HepG2 (cell line): ENCODE data around the gene HSD17B8. TPM values are rescaled to one million over a fixed set of nuclear protein-coding genes. Genes with fewer than 3 reads are reported as not detected.

ENCODE experiments used
- ARNTL ChIP-seq: sonication (generic); formaldehyde crosslinking; IDR thresholded peaks from 2 replicates; pipeline ENCODE4 v1.4.0; 2020; ENCODE audit warnings: mild to moderate bottlenecking, missing genetic modification reagents
- CEBPZ ChIP-seq: IDR thresholded peaks from 2 replicates; pipeline ENCODE4 v1.6.1; 2012; ENCODE audit warnings: low read length, improper control_type of control experiment
- DRAP1 ChIP-seq: IDR thresholded peaks from 2 replicates; pipeline ENCODE4 v1.6.1; 2016; ENCODE audit warnings: missing genetic modification reagents, missing compliant biosample characterization
- IKZF1 ChIP-seq: fragments of 450-650 bp; IDR thresholded peaks from 2 replicates; pipeline ENCODE4 v1.7.1; 2016
- JUNB ChIP-seq: sonication (generic); formaldehyde crosslinking; IDR thresholded peaks from 2 replicates; pipeline ENCODE4 v1.8.0; 2022; ENCODE audit warnings: missing genetic modification reagents, mild to moderate bottlenecking, borderline replicate concordance
- MNT ChIP-seq: fragments of 450-650 bp; IDR thresholded peaks from 2 replicates; pipeline ENCODE4 v1.6.1; 2016
- MXI1 ChIP-seq: IDR thresholded peaks from 3 replicates; pipeline ENCODE4 v1.6.1; 2012; ENCODE audit warnings: low read depth, low read length, inconsistent platforms, borderline replicate concordance
- SNAPC4 ChIP-seq: sonication (generic); formaldehyde crosslinking; IDR thresholded peaks from 2 replicates; pipeline ENCODE4 v1.4.0; 2020; ENCODE audit warnings: mild to moderate bottlenecking, missing genetic modification reagents
- STAG1 ChIP-seq: sonication (generic); formaldehyde crosslinking; IDR thresholded peaks from 2 replicates; pipeline ENCODE4 v1.4.0; 2020; ENCODE audit warnings: missing genetic modification reagents
- STAT5B ChIP-seq: sonication (generic); formaldehyde crosslinking; IDR thresholded peaks from 2 replicates; pipeline ENCODE4 v1.4.0; 2020; ENCODE audit warnings: missing genetic modification reagents
- TBX2 ChIP-seq: sonication (generic); formaldehyde crosslinking; IDR thresholded peaks from 2 replicates; pipeline ENCODE4 v1.5.0; 2020; ENCODE audit warnings: missing genetic modification reagents, mild to moderate bottlenecking, borderline replicate concordance
- ZBTB14 ChIP-seq: sonication (generic); formaldehyde crosslinking; IDR thresholded peaks from 2 replicates; pipeline ENCODE4 v1.4.0; 2020; ENCODE audit warnings: missing genetic modification reagents
- ZIK1 ChIP-seq: sonication (generic); formaldehyde crosslinking; IDR thresholded peaks from 2 replicates; pipeline ENCODE4 v1.5.0; 2020; ENCODE audit warnings: mild to moderate bottlenecking, low read depth, missing genetic modification reagents, borderline replicate concordance
- ZNF230 ChIP-seq: sonication (generic); formaldehyde crosslinking; IDR thresholded peaks from 2 replicates; pipeline ENCODE4 v1.4.0; 2020; ENCODE audit warnings: mild to moderate bottlenecking, missing genetic modification reagents
- ZNF510 ChIP-seq: sonication (generic); formaldehyde crosslinking; IDR thresholded peaks from 2 replicates; pipeline ENCODE4 v1.4.0; 2020; ENCODE audit warnings: low read depth, mild to moderate bottlenecking, missing genetic modification reagents
- ZNF558 ChIP-seq: sonication (generic); formaldehyde crosslinking; IDR thresholded peaks from 2 replicates; pipeline ENCODE4 v1.9.0; 2022; ENCODE audit warnings: mild to moderate bottlenecking, missing genetic modification reagents, borderline replicate concordance
- ZNF562 ChIP-seq: sonication (generic); formaldehyde crosslinking; IDR thresholded peaks from 2 replicates; pipeline ENCODE4 v1.8.0; 2022; ENCODE audit warnings: missing genetic modification reagents, borderline replicate concordance
- ZNF572 ChIP-seq: sonication (generic); formaldehyde crosslinking; IDR thresholded peaks from 2 replicates; pipeline ENCODE4 v1.5.1; 2020; ENCODE audit warnings: mild to moderate bottlenecking, missing genetic modification reagents
- polyA plus RNA-seq, 8 experiments: library from polyadenylated mRNA; depleted of rRNA in 3 of 8; stranded (reverse) in 7 of 8; unstranded in 1 of 8; fragments of >200 nt; fragmentation: Illumina TruSeq in 4 of 8; extraction: Trizol in 4 of 8; gene quantifications; 2 replicates each; pipeline versions ENCODE4 v1.2.1 to v1.2.3, GENCODE V29; 2011 to 2016; ENCODE audit warnings: low read depth in 4 of 8, missing spikeins in 1 of 8, mixed read lengths in 1 of 8; ENCODE audit not compliant: insufficient read depth in 1 of 8
- total RNA-seq, 5 experiments: library from RNA; depleted of rRNA; stranded (reverse); fragments of >200 nt; fragmentation: Illumina TruSeq; extraction: Trizol; gene quantifications; 2 replicates each; pipeline ENCODE4 v1.2.3, GENCODE V29; 2016; ENCODE audit warnings: low read depth in 1 of 5

The HSD17B8 gene
- total and polyA plus RNA-seq, 2 of the 13 experiments (the other 11 are each of a cell fraction or from before 2014, with no cell fraction given), result 12.6 to 20.1 TPM

DNA sequence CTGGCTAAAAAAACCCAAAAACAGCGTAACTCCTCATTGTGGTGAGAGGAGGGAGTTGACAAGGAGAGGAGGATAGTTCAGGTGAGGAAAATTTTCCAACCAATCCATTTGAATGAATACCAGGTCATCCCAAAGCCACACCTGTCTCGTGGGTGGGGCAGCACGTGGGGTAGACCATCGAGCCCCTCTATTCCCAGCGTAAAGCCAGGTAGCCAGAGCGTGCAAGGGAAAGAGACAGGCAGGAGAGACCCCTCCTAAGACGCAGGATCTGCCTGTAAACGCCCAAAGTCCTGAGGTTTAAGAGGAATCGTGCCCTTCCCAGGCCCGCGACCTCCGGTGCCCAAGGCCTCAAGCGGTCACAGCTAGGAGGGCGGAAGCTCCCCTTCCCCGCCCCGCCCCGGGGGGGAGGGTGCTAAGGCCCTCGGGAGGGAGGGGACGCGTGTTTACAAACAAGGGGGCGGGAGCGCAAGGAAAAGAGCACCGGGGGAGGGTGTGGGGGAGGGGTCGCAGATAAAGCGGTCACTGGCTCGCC is 4.7 kb upstream of the HSD17B8 start (continued):
- no peak for TF ChIP-seq ZBTB14
- TF ChIP-seq ARNTL, result peak; percentile 90
- TF ChIP-seq CEBPZ, result no peak
- TF ChIP-seq STAG1 (CRISPR knock-in tag), result no peak
- no peak for TF ChIP-seq ZNF510 (CRISPR knock-in tag)
- peak; percentile 65; the same call in 1 of the 3 replicates for TF ChIP-seq MXI1
- peak; percentile 73; the same call in 1 of the 2 replicates for TF ChIP-seq TBX2 (CRISPR knock-in tag)
- TF ChIP-seq ZIK1 (CRISPR knock-in tag), result peak; percentile 26; the same call in 1 of the 2 replicates
- TF ChIP-seq JUNB (CRISPR knock-in tag), result no peak
- no peak for TF ChIP-seq IKZF1
- TF ChIP-seq ZNF558 (CRISPR knock-in tag), result no peak
- no peak for TF ChIP-seq SNAPC4 (CRISPR knock-in tag)
- no peak for TF ChIP-seq ZNF562 (CRISPR knock-in tag)
- TF ChIP-seq ZNF572 (CRISPR knock-in tag), result peak; percentile 65; the same call in 1 of the 2 replicates
- peak; percentile 29; the same call in 1 of the 2 replicates for TF ChIP-seq DRAP1
- TF ChIP-seq MNT, result peak; percentile 43
- peak; percentile 58; the same call in 1 of the 2 replicates for TF ChIP-seq ZNF230 (CRISPR knock-in tag)
- TF ChIP-seq STAT5B (CRISPR knock-in tag), result no peak
